Measurements from ENCODE around the gene RHBG.

DNA sequence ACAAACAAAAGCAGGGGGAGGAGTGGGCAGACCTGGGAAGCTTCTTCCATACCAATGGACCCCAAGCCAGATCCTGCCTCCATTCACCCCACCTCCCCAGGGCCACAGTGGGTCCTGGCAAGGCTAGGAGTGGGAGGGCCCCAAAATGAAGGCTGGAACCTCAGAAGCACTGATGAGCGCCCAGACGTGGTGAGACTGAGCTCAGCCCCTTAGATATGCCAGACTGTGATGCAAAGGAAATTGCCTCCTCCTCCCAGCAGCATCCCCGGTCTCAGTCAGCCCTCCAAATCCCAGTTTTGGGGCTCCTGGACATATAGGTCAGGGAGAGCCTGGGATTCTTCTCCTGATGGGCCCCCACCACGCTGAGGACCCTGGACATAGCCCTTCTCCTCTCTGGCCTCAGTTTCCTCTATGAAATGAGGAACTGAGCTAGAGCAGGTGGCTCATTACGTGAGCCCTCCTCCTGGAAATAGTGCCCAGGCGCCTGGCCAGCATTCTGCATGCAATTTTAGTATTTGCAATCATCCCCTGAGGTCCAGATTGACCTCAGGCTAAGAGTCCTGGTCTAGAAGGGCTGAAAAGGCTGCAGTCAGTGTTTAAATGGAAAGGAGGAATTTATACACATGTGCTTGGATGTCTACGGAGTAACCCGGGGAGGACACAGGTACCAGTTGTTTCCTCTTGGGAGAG is 33.5 kb downstream of the RHBG start:
- TF ChIP-seq CTCF (IDR thresholded peaks at IDR 0.05 in 8 of 11, conservative IDR thresholded peaks at IDR 0.05 in 3 of 11): no peak
- TF ChIP-seq POLR2A (IDR thresholded peaks at IDR 0.05): no peak
- TF ChIP-seq POLR2AphosphoS5 (IDR thresholded peaks at IDR 0.05): no peak
